NCI-H1048 (cell line): ENCODE results near the gene NDUFS7.

Experiments
- DNase-seq: peaks from one replicate; lab custom pipeline; 2025; lab: John Stamatoyannopoulos, UW

The NDUFS7 gene

DNA sequence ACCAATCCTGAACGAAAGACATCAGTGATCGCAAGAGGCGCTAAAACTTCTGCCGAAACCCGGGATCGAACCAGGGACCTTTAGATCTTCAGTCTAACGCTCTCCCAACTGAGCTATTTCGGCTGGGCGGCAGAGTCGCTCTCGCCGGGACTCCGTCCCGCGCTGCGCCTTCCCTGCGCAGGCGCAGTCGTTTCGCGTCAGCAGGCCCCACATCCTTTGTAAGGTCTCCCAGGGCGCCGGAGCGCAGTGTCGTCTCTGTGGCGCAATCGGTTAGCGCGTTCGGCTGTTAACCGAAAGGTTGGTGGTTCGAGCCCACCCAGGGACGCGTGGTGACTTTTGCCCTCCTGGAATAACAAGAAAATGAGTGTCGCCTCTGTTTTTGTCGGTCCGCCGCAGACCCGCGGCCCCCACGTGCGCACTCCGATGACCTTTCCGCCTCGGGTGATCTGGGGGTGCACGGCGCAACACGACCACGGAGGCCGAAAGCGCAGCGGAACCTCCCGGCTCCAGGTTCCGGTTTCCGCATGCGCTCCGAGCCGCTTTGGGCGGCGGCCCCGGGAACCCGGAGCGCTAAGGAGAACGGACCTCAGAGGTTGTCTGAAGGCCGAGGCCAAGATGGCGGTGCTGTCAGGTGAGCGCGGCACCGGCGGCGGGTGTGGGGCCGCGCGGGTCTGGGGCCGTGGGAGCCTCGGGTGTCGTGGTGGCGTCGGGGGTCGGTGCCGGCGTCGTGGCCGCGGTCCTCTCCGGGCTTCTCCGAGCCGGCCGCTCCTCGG lies at the start of gene NDUFS7:
Gene NDUFS7 (plus strand): TSS at position 596 of the 773 bp plus-strand sequence. CDS start 20 bp downstream, at position 616.
- DNase-seq = peak; percentile 80

- DNase-seq = no peak
Measured at GRCh38 chr19:1336079-1336684, 47.5 kb upstream of the NDUFS7 start.

DNA sequence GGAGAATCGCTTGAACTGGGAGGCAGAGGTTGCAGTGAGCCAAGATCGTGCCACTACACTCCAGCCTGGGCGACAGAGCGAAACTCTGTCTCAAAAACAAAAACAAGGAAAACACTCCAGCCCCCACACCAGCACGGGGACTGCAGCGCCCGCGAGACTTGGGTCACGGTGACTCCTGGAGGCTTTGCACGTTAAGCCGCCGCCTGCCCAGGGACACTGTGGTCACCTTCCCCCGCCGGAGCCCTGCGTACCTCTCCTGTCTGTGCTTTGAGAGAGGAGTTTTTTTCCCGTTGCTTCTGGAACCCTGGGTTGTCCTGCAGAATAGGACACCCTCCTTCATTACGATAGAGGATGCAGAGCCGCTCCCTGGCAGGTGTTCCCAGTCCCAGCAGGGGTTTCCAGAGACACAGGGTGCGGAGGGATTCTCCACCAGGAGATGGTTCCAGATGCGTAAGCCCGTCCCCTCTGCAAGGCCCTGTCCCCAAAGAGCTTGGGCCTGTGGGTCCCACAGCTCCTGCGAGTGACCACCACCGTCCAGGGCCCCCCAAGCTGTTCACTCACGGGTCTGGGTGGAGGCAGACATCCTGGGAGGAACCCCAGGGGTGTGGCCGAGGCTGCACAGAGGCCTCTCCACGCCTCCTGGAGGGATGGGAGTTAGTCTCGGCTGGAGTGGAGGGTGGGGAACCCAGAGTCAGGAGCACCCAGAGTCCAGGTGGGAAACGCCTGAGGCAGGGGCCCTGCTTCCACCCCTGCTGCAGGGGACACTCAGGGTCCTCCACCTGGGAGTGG lies 42.8 kb upstream of the NDUFS7 start:
- no peak for DNase-seq

DNA sequence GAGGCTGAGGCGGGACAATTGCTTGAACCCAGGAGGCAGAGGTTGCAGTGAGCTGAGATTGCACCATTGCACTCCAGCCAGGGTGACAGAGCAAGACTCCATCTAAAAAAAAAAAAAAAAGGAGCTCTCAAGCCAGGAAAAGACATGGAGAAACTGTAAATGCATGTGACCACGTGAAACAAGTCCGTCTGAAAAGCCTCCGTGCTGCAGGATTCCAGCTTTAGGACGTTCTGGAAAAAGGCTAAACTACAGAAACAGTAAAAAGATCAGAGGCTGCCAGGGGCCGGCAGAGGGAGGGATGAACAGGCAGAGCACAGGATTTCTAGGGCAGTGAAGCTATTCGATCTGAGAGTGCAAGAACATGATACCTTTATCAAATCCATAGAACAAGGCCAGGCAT lies 40.7 kb upstream of the NDUFS7 start:
- no peak for DNase-seq

DNA sequence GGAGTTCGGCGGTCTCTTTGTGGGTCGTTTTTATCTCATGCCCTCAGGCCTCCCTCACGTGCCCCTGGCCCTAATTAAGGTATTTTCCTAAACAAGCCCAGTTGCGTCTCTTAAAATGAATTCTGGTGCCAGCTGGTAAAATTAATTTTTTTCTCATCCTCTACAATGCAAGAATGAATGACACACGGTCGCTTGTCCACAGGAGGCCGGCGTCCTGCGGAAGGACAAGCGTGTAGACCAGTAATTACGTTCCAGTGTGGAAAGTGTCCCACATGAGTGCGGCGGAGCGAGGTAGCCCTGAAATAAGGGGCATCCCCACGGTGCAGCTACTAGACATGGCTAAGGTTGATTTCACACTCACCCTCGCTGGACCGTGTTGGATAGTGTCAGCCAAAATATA lies 34.5 kb upstream of the NDUFS7 start:
- DNase-seq = no peak

- no peak for DNase-seq
Measured at GRCh38 chr19:1350867-1351266, 32.8 kb upstream of the NDUFS7 start.

GRCh38 chr19:1351381-1351851 lies 32.3 kb upstream of the NDUFS7 start:
- DNase-seq = no peak

DNA sequence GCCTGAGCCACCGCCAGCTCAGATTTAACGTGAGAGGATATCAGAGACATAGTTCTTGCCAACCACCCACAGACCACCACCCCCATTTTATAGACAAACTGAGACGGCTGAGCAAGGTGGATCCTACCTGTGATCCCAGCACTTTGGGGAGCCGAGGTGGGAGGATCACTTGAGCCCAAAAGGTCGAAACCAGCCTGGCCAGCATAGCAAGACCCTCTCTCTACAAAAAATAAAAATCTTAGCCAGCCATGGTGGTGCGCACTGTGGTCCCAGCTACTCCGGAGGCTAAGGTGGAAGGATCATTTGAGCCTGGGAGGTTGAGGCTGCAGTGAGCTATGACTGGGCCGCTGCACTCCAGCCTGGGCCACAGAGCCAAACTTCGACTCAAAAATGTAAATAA lies 30.6 kb upstream of the NDUFS7 start:
- no peak for DNase-seq

- DNase-seq = no peak
Measured at GRCh38 chr19:1354970-1355567, 28.6 kb upstream of the NDUFS7 start.

GRCh38 chr19:1355568-1356507 lies 27.9 kb upstream of the NDUFS7 start:
- no peak for DNase-seq

DNA sequence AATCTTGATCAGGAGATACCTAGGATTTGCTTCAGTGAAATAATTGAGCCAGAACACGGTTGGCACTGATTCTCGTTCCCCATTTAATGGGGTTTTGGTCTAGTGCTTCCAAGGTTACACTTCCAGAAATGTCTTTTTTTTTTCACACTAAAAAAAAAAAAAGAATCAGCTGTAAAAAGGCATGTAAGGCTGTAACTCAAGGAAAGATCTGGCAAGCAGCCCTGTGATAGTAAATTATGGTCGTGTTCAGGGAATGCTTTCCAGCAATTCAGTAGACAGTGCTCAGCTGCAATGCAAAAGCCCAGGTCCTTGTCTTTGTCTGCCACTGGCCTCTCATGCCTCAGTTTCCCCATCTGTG lies 27.2 kb upstream of the NDUFS7 start:
- DNase-seq = no peak

DNA sequence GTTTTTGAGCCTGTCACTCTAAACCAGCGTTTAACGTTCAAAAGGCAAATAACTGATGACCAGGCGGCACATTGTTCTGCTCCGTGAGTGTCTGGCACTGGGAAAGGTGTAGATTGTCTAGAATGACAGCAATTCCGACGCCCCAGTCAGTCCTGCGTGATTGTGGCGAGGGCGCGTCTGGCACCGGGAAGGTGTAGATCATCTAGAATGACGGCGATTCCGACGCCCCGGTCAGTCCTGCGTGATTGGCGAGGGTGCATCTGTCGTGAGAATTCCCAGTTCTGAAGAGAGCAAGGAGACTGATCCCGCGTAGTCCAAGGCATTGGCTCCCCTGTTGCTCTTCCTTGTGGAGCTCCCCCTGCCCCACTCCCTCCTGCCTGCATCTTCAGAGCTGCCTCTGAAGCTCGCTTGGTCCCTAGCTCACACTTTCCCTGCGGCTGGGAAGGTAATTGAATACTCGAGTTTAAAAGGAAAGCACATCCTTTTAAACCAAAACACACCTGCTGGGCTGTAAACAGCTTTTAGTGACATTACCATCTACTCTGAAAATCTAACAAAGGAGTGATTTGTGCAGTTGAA lies 26.1 kb upstream of the NDUFS7 start:
- DNase-seq = no peak

DNA sequence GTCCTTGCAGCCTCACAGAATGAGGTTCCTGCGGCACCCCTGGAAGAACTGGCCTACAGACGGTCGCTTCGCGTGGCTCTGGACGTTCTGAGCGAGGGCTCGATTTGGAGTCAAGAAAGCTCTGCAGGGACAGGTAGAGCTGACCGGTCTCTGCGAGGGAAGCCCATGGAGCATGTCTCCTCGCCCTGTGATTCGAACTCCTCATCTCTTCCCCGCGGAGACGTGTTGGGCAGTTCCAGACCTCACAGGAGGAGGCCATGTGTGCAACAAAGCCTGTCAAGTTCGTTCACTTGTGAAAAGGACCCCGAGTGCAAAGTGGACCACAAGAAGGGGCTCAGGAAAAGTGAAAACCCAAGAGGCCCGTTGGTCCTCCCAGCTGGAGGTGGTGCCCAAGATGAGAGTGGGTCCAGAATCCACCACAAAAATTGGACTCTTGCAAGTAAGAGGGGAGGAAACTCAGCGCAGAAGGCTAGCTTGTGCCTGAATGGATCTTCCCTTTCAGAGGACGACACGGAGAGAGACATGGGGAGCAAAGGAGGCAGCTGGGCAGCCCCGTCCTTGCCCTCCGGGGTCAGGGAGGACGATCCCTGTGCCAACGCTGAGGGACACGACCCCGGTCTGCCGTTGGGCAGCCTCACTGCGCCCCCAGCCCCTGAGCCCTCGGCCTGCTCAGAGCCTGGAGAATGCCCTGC lies 23.4 kb upstream of the NDUFS7 start:
- DNase-seq = no peak

GRCh38 chr19:1360818-1361461 lies 22.8 kb upstream of the NDUFS7 start:
- no peak for DNase-seq

GRCh38 chr19:1361601-1362386 lies 21.9 kb upstream of the NDUFS7 start:
- no peak for DNase-seq

GRCh38 chr19:1362387-1363257 lies 21.1 kb upstream of the NDUFS7 start:
- no peak for DNase-seq

- no peak for DNase-seq
Measured at GRCh38 chr19:1363599-1363998, 20.1 kb upstream of the NDUFS7 start.

- DNase-seq = no peak
Measured at GRCh38 chr19:1364070-1364704, 19.5 kb upstream of the NDUFS7 start.
